ENCODE results near the gene RBM28.
A peak's percentile ranks its signal among the peaks of the same experiment; 100 is the strongest.

The RBM28 gene

GRCh38 chr7:128271471-128271941 lies 72.2 kb downstream of the RBM28 start:
- TF ChIP-seq EP300 (IDR thresholded peaks at IDR 0.05; ENCODE audit: borderline replicate concordance), result no peak
- no peak for TF ChIP-seq YY1 (IDR thresholded peaks at IDR 0.05; ENCODE audit: low read depth)
- TF ChIP-seq USF1 (IDR thresholded peaks at IDR 0.05), result no peak
- TF ChIP-seq NFIC (IDR thresholded peaks at IDR 0.05), result no peak
- no peak for TF ChIP-seq TAF1 (IDR thresholded peaks at IDR 0.05; ENCODE audit: low read depth)

- no peak for TF ChIP-seq EP300 (IDR thresholded peaks at IDR 0.05; ENCODE audit: borderline replicate concordance)
- no peak for TF ChIP-seq RAD21 (IDR thresholded peaks at IDR 0.05; ENCODE audit: low read depth)
- no peak for TF ChIP-seq TAF1 (IDR thresholded peaks at IDR 0.05; ENCODE audit: low read depth)
- no peak for TF ChIP-seq REST (IDR thresholded peaks at IDR 0.05; ENCODE audit: low read depth)
- no peak for TF ChIP-seq FOXM1 (IDR thresholded peaks at IDR 0.05; ENCODE audit: borderline replicate concordance, low read depth)
- no peak for TF ChIP-seq CREB1 (IDR thresholded peaks at IDR 0.05; ENCODE audit: low read depth)
Measured at GRCh38 chr7:128270826-128271272, 72.9 kb downstream of the RBM28 start.

- TF ChIP-seq ZBTB7A (IDR thresholded peaks at IDR 0.05; ENCODE audit: low read depth), result no peak
Measured at GRCh38 chr7:128268233-128268632, 75.5 kb downstream of the RBM28 start.

- TF ChIP-seq RAD21 (IDR thresholded peaks at IDR 0.05; ENCODE audit: low read depth) (no peak), YY1 (IDR thresholded peaks at IDR 0.05; ENCODE audit: low read depth) (no peak), EP300 (IDR thresholded peaks at IDR 0.05; ENCODE audit: borderline replicate concordance) (no peak), MAX (IDR thresholded peaks at IDR 0.05) (no peak), NFIC (IDR thresholded peaks at IDR 0.05) (no peak), TCF12 (IDR thresholded peaks at IDR 0.05; ENCODE audit: low read depth) (no peak), FOXM1 (IDR thresholded peaks at IDR 0.05; ENCODE audit: borderline replicate concordance, low read depth) (no peak), CEBPB (IDR thresholded peaks at IDR 0.05) (no peak), CREB1 (IDR thresholded peaks at IDR 0.05; ENCODE audit: low read depth) (no peak), REST (IDR thresholded peaks at IDR 0.05; ENCODE audit: low read depth) (no peak), USF1 (IDR thresholded peaks at IDR 0.05) (no peak), TAF1 (IDR thresholded peaks at IDR 0.05; ENCODE audit: low read depth) (no peak)
Measured at GRCh38 chr7:128267595-128267924, 76.1 kb downstream of the RBM28 start.

- TF ChIP-seq MAX (IDR thresholded peaks at IDR 0.05), result peak; percentile 42; the same call in 1 of the 2 replicates
- 0 out of 2 replicates have a peak, but pooled peaks have one; percentile 23 for TF ChIP-seq TEAD4 (IDR thresholded peaks at IDR 0.05)
- no peak for TF ChIP-seq EGR1 (IDR thresholded peaks at IDR 0.05)
- TF ChIP-seq EP300 (IDR thresholded peaks at IDR 0.05; ENCODE audit: borderline replicate concordance), result no peak
- no peak for TF ChIP-seq ZBTB7A (IDR thresholded peaks at IDR 0.05; ENCODE audit: low read depth)
- no peak for TF ChIP-seq CREB1 (IDR thresholded peaks at IDR 0.05; ENCODE audit: low read depth)
- TF ChIP-seq NFIC (IDR thresholded peaks at IDR 0.05), result peak; percentile 63
- no peak for TF ChIP-seq RAD21 (IDR thresholded peaks at IDR 0.05; ENCODE audit: low read depth)
- peak; percentile 71 for TF ChIP-seq CEBPB (IDR thresholded peaks at IDR 0.05)
- TF ChIP-seq YY1 (IDR thresholded peaks at IDR 0.05; ENCODE audit: low read depth), result no peak
- peak; percentile 54 for TF ChIP-seq USF1 (IDR thresholded peaks at IDR 0.05)
Measured at GRCh38 chr7:128266883-128267594, 76.7 kb downstream of the RBM28 start.

- TF ChIP-seq NFIC (IDR thresholded peaks at IDR 0.05) (no peak), TAF1 (IDR thresholded peaks at IDR 0.05; ENCODE audit: low read depth) (no peak), CEBPB (IDR thresholded peaks at IDR 0.05) (no peak), USF1 (IDR thresholded peaks at IDR 0.05) (no peak), EGR1 (IDR thresholded peaks at IDR 0.05) (no peak), REST (IDR thresholded peaks at IDR 0.05; ENCODE audit: low read depth) (no peak), RAD21 (IDR thresholded peaks at IDR 0.05; ENCODE audit: low read depth) (no peak), MAX (IDR thresholded peaks at IDR 0.05) (no peak), TCF12 (IDR thresholded peaks at IDR 0.05; ENCODE audit: low read depth) (no peak), YY1 (IDR thresholded peaks at IDR 0.05; ENCODE audit: low read depth) (no peak), TEAD4 (IDR thresholded peaks at IDR 0.05) (no peak), FOXM1 (IDR thresholded peaks at IDR 0.05; ENCODE audit: borderline replicate concordance, low read depth) (no peak)
Measured at GRCh38 chr7:128266529-128266882, 77.2 kb downstream of the RBM28 start.
